ENCODE data around the gene AIG1.
"Not testable (repeated sequence)": the region's sequence is repeated elsewhere in the genome, so short reads cannot be mapped to it uniquely, and the experiment has no call there.

AIG1 gene

GRCh38 chr6:143333749-143334520 lies 273.2 kb downstream of the AIG1 start:
- H3K27me3 ChIP-seq (ENCODE audit: low read depth, low read length), result no peaks in the 10 kb centered on the region
- H3K4me3 ChIP-seq (ENCODE audit: low read depth in 1 of 2, low read length in 2 of 2), result no peak overlapping the region
- no peaks in the 10 kb centered on the region for H3K4me1 ChIP-seq (ENCODE audit: control insufficient read depth in 1 of 2, insufficient read depth in 2 of 2, low read length in 2 of 2)
- no peaks in the 10 kb centered on the region for H3K36me3 ChIP-seq (ENCODE audit: control insufficient read depth in 1 of 2, insufficient read depth in 2 of 2, low read length in 2 of 2)
- no peaks in the 10 kb centered on the region for H3K9me3 ChIP-seq (ENCODE audit: control insufficient read depth in 1 of 2, low read length in 2 of 2)
- no peak overlapping the region for H3K27ac ChIP-seq (ENCODE audit: low read length)

GRCh38 chr6:143335865-143336264 lies 275.2 kb downstream of the AIG1 start:
- Histone ChIP-seq H3K4me3 (ENCODE audit: low read depth in 1 of 2, low read length in 2 of 2) (no peak overlapping the region), H3K27me3 (ENCODE audit: low read depth, low read length) (no peaks in the 10 kb centered on the region), H3K4me1 (ENCODE audit: control insufficient read depth in 1 of 2, insufficient read depth in 2 of 2, low read length in 2 of 2) (no peaks in the 10 kb centered on the region), H3K36me3 (ENCODE audit: control insufficient read depth in 1 of 2, insufficient read depth in 2 of 2, low read length in 2 of 2) (no peaks in the 10 kb centered on the region), H3K9me3 (ENCODE audit: control insufficient read depth in 1 of 2, low read length in 2 of 2) (no peaks in the 10 kb centered on the region), H3K27ac (ENCODE audit: low read length) (no peak overlapping the region)

GRCh38 chr6:143336446-143337152 lies 275.9 kb downstream of the AIG1 start:
- Histone ChIP-seq H3K4me3 (ENCODE audit: low read depth in 1 of 2, low read length in 2 of 2) (no peak overlapping the region), H3K4me1 (ENCODE audit: control insufficient read depth in 1 of 2, insufficient read depth in 2 of 2, low read length in 2 of 2) (no peaks in the 10 kb centered on the region), H3K27ac (ENCODE audit: low read length) (no peak overlapping the region), H3K36me3 (ENCODE audit: control insufficient read depth in 1 of 2, insufficient read depth in 2 of 2, low read length in 2 of 2) (peaks cover 0 to 6% of the 10 kb centered on the region in 2 donors), H3K27me3 (ENCODE audit: low read depth, low read length) (no peaks in the 10 kb centered on the region), H3K9me3 (ENCODE audit: control insufficient read depth in 1 of 2, low read length in 2 of 2) (no peaks in the 10 kb centered on the region)

GRCh38 chr6:143337201-143337949 lies 276.7 kb downstream of the AIG1 start:
- H3K36me3 ChIP-seq (ENCODE audit: control insufficient read depth in 1 of 2, insufficient read depth in 2 of 2, low read length in 2 of 2), result peaks cover 0 to 7% of the 10 kb centered on the region in 2 donors
- no peaks in the 10 kb centered on the region for H3K4me1 ChIP-seq (ENCODE audit: control insufficient read depth in 1 of 2, insufficient read depth in 2 of 2, low read length in 2 of 2)
- H3K27me3 ChIP-seq (ENCODE audit: low read depth, low read length), result no peaks in the 10 kb centered on the region
- no peak overlapping the region for H3K27ac ChIP-seq (ENCODE audit: low read length)
- no peaks in the 10 kb centered on the region for H3K9me3 ChIP-seq (ENCODE audit: control insufficient read depth in 1 of 2, low read length in 2 of 2)
- H3K4me3 ChIP-seq (ENCODE audit: low read depth in 1 of 2, low read length in 2 of 2), result no peak overlapping the region

GRCh38 chr6:143339223-143339622 lies 278.5 kb downstream of the AIG1 start:
- H3K4me3 ChIP-seq (ENCODE audit: low read depth in 1 of 2, low read length in 2 of 2), result no peak overlapping the region
- H3K4me1 ChIP-seq (ENCODE audit: control insufficient read depth in 1 of 2, insufficient read depth in 2 of 2, low read length in 2 of 2), result no peaks in the 10 kb centered on the region
- no peaks in the 10 kb centered on the region for H3K27me3 ChIP-seq (ENCODE audit: low read depth, low read length)
- H3K27ac ChIP-seq (ENCODE audit: low read length), result no peak overlapping the region
- H3K9me3 ChIP-seq (ENCODE audit: control insufficient read depth in 1 of 2, low read length in 2 of 2), result no peaks in the 10 kb centered on the region
- H3K36me3 ChIP-seq (ENCODE audit: control insufficient read depth in 1 of 2, insufficient read depth in 2 of 2, low read length in 2 of 2), result peaks cover 0 to 7% of the 10 kb centered on the region in 2 donors

- not testable (repeated sequence) for H3K9me3 ChIP-seq (ENCODE audit: control insufficient read depth in 1 of 2, low read length in 2 of 2); H3K27ac ChIP-seq (ENCODE audit: low read length); H3K4me3 ChIP-seq (ENCODE audit: low read depth in 1 of 2, low read length in 2 of 2); H3K4me1 ChIP-seq (ENCODE audit: control insufficient read depth in 1 of 2, insufficient read depth in 2 of 2, low read length in 2 of 2); H3K36me3 ChIP-seq (ENCODE audit: control insufficient read depth in 1 of 2, insufficient read depth in 2 of 2, low read length in 2 of 2); H3K27me3 ChIP-seq (ENCODE audit: low read depth, low read length)
Observed at GRCh38 chr6:143345477-143345876, 284.8 kb downstream of the AIG1 start.

GRCh38 chr6:143346004-143346403 lies 285.3 kb downstream of the AIG1 start:
- no peaks in the 10 kb centered on the region for H3K4me1 ChIP-seq (ENCODE audit: control insufficient read depth in 1 of 2, insufficient read depth in 2 of 2, low read length in 2 of 2)
- H3K27ac ChIP-seq (ENCODE audit: low read length), result no peak overlapping the region
- no peak overlapping the region for H3K4me3 ChIP-seq (ENCODE audit: low read depth in 1 of 2, low read length in 2 of 2)
- no peaks in the 10 kb centered on the region for H3K27me3 ChIP-seq (ENCODE audit: low read depth, low read length)
- no peaks in the 10 kb centered on the region for H3K9me3 ChIP-seq (ENCODE audit: control insufficient read depth in 1 of 2, low read length in 2 of 2)
- H3K36me3 ChIP-seq (ENCODE audit: control insufficient read depth in 1 of 2, insufficient read depth in 2 of 2, low read length in 2 of 2), result peaks cover 0 to 6% of the 10 kb centered on the region in 2 donors

GRCh38 chr6:143348531-143348930 lies 287.8 kb downstream of the AIG1 start:
- H3K27ac ChIP-seq (ENCODE audit: low read length), result no peak overlapping the region
- H3K4me1 ChIP-seq (ENCODE audit: control insufficient read depth in 1 of 2, insufficient read depth in 2 of 2, low read length in 2 of 2), result no peaks in the 10 kb centered on the region
- peaks cover 0 to 4% of the 10 kb centered on the region in 2 donors for H3K9me3 ChIP-seq (ENCODE audit: control insufficient read depth in 1 of 2, low read length in 2 of 2)
- no peaks in the 10 kb centered on the region for H3K36me3 ChIP-seq (ENCODE audit: control insufficient read depth in 1 of 2, insufficient read depth in 2 of 2, low read length in 2 of 2)
- H3K27me3 ChIP-seq (ENCODE audit: low read depth, low read length), result no peaks in the 10 kb centered on the region
- no peak overlapping the region for H3K4me3 ChIP-seq (ENCODE audit: low read depth in 1 of 2, low read length in 2 of 2)

- H3K27me3 ChIP-seq (ENCODE audit: low read depth, low read length), result no peaks in the 10 kb centered on the region
- H3K36me3 ChIP-seq (ENCODE audit: control insufficient read depth in 1 of 2, insufficient read depth in 2 of 2, low read length in 2 of 2), result no peaks in the 10 kb centered on the region
- H3K4me3 ChIP-seq (ENCODE audit: low read depth in 1 of 2, low read length in 2 of 2), result no peak overlapping the region
- H3K9me3 ChIP-seq (ENCODE audit: control insufficient read depth in 1 of 2, low read length in 2 of 2), result peaks cover 0 to 7% of the 10 kb centered on the region in 2 donors
- no peaks in the 10 kb centered on the region for H3K4me1 ChIP-seq (ENCODE audit: control insufficient read depth in 1 of 2, insufficient read depth in 2 of 2, low read length in 2 of 2)
- no peak overlapping the region for H3K27ac ChIP-seq (ENCODE audit: low read length)
Observed at GRCh38 chr6:143349530-143349929, 288.8 kb downstream of the AIG1 start.

- Histone ChIP-seq H3K4me3 (ENCODE audit: low read depth in 1 of 2, low read length in 2 of 2) (no peak overlapping the region), H3K4me1 (ENCODE audit: control insufficient read depth in 1 of 2, insufficient read depth in 2 of 2, low read length in 2 of 2) (peaks cover 0 to under 1% of the 10 kb centered on the region in 2 donors), H3K36me3 (ENCODE audit: control insufficient read depth in 1 of 2, insufficient read depth in 2 of 2, low read length in 2 of 2) (no peaks in the 10 kb centered on the region), H3K9me3 (ENCODE audit: control insufficient read depth in 1 of 2, low read length in 2 of 2) (peaks cover 2 to 7% of the 10 kb centered on the region in 2 donors), H3K27ac (ENCODE audit: low read length) (no peak overlapping the region), H3K27me3 (ENCODE audit: low read depth, low read length) (no peaks in the 10 kb centered on the region)
Observed at GRCh38 chr6:143356101-143356880, 295.6 kb downstream of the AIG1 start.

- Histone ChIP-seq H3K4me3 (ENCODE audit: low read depth in 1 of 2, low read length in 2 of 2) (no peak overlapping the region), H3K36me3 (ENCODE audit: control insufficient read depth in 1 of 2, insufficient read depth in 2 of 2, low read length in 2 of 2) (no peaks in the 10 kb centered on the region), H3K9me3 (ENCODE audit: control insufficient read depth in 1 of 2, low read length in 2 of 2) (peaks cover 2 to 7% of the 10 kb centered on the region in 2 donors), H3K27ac (ENCODE audit: low read length) (no peak overlapping the region), H3K27me3 (ENCODE audit: low read depth, low read length) (no peaks in the 10 kb centered on the region), H3K4me1 (ENCODE audit: control insufficient read depth in 1 of 2, insufficient read depth in 2 of 2, low read length in 2 of 2) (peaks cover 0 to 6% of the 10 kb centered on the region in 2 donors)
Observed at GRCh38 chr6:143357152-143357551, 296.5 kb downstream of the AIG1 start.
